Vagina (tissue), 2 donors: ENCODE measurements around the gene DDX5.

Source experiments
- CTCF ChIP-seq, 3 experiments: fragments of 450-650 bp in 2 of 3; fragments of 200-600 bp in 1 of 3; sonication (generic) in 1 of 3; IDR thresholded peaks; one replicate each; pipeline ENCODE4 v1.5.1; 2017 to 2019; ENCODE audit warnings: antibody characterized with exemption in 3 of 3, mild to moderate bottlenecking in 2 of 3, moderate library complexity in 2 of 3
- POLR2A ChIP-seq, 2 donors: fragments of 450-650 bp; IDR thresholded peaks; one replicate each; pipeline ENCODE4 v1.6.1; 2017; ENCODE audit warnings: antibody characterized with exemption in 2 of 2, mild to moderate bottlenecking in 2 of 2, moderate library complexity in 2 of 2

GRCh38 chr17:64506201-64506575 is at the start of gene DDX5:
- no peak for TF ChIP-seq CTCF (IDR thresholded peaks at IDR 0.05)
- peak in 1 of 2 donors; percentile 96 for TF ChIP-seq POLR2A (IDR thresholded peaks at IDR 0.05)
